K562 (cell line): ENCODE measurements around the gene ICAM2. TPM values are rescaled to one million over a fixed set of nuclear protein-coding genes. Genes with fewer than 3 reads are reported as not detected.

Experiments used
- ASH1L ChIP-seq: fragments of 450-650 bp; IDR thresholded peaks from 2 replicates; pipeline ENCODE4 v1.6.1; 2018; ENCODE audit warnings: borderline replicate concordance, mild to moderate bottlenecking, low read depth; ENCODE audit not compliant: partially characterized antibody
- BHLHE40 ChIP-seq: IDR thresholded peaks from 2 replicates; pipeline ENCODE4 v1.6.1; 2011; ENCODE audit warnings: low read length, improper control_type of control experiment
- CBFA2T3 ChIP-seq: fragments of 450-650 bp; IDR thresholded peaks from 2 replicates; pipeline ENCODE4 v1.6.1; 2017
- CEBPB ChIP-seq: fragments of 450-650 bp; IDR thresholded peaks from 2 replicates; pipeline ENCODE4 v1.6.1; 2016; ENCODE audit warnings: missing genetic modification characterization, missing compliant biosample characterization
- CEBPG ChIP-seq, 3 experiments: fragments of 200-800 bp in 1 of 3; sonication (Bioruptor generic) in 1 of 3; sonication (generic) in 1 of 3; formaldehyde crosslinking in 1 of 3; IDR thresholded peaks in 2 of 3; conservative IDR thresholded peaks in 1 of 3; 2 replicates each; pipeline versions ENCODE4 v1.6.1 to v1.8.0; 2016 to 2022; ENCODE audit warnings: missing compliant biosample characterization in 2 of 3, missing genetic modification characterization in 2 of 3, mild to moderate bottlenecking in 1 of 3, missing genetic modification reagents in 1 of 3
- CTBP1 ChIP-seq: fragments of 450-650 bp; IDR thresholded peaks from 2 replicates; pipeline ENCODE4 v1.6.1; 2016; ENCODE audit warnings: borderline replicate concordance
- DIDO1 ChIP-seq: fragments of 450-650 bp; IDR thresholded peaks from 2 replicates; pipeline ENCODE4 v1.6.1; 2016; ENCODE audit warnings: low read depth, missing biosample characterization, missing genetic modification characterization
- EP400 ChIP-seq: fragments of 450-650 bp; IDR thresholded peaks from 2 replicates; pipeline ENCODE4 v1.6.1; 2017; ENCODE audit warnings: antibody characterized with exemption, mild to moderate bottlenecking, moderate library complexity
- HMGN3 ChIP-seq: IDR thresholded peaks from 2 replicates; pipeline ENCODE4 v1.6.1; 2011; ENCODE audit warnings: borderline replicate concordance, low read depth, mild to moderate bottlenecking, mixed read lengths, low read length; ENCODE audit not compliant: insufficient read length; ENCODE audit errors: extremely low read depth
- NRF1 ChIP-seq, 2 experiments: fragments of 450-650 bp; IDR thresholded peaks in 1 of 2; conservative IDR thresholded peaks in 1 of 2; 2 replicates each; pipeline ENCODE4 v1.6.1; 2014; ENCODE audit warnings: mild to moderate bottlenecking in 2 of 2
- PPARD ChIP-seq: fragments of 250-450 bp; sonication (Bioruptor Pico); IDR thresholded peaks from 2 replicates; pipeline ENCODE4 v1.8.0; 2022; ENCODE audit warnings: inconsistent platforms, mild to moderate bottlenecking, moderate library complexity
- RBBP5 ChIP-seq: fragments of 200-600 bp; sonication (generic); IDR thresholded peaks from 2 replicates; pipeline ENCODE4 v1.6.1; 2012; ENCODE audit warnings: borderline replicate concordance, mild to moderate bottlenecking, low read length, control low read depth, inconsistent platforms; ENCODE audit not compliant: insufficient read depth, poor library complexity, severe bottlenecking
- SIN3A ChIP-seq, 2 experiments: fragments of 150-350 bp in 1 of 2; IDR thresholded peaks; 2 replicates each; pipeline ENCODE4 v1.6.1; 2011 to 2016; ENCODE audit warnings: borderline replicate concordance in 2 of 2, low read depth in 2 of 2, low read length in 2 of 2, mild to moderate bottlenecking in 2 of 2, moderate library complexity in 2 of 2; ENCODE audit not compliant: control insufficient read depth in 1 of 2
- TBP ChIP-seq: optimal IDR thresholded peaks from 2 replicates; pipeline ENCODE3; 2011; ENCODE audit warnings: low read depth, low read length, improper control_type of control experiment
- TGIF2 ChIP-seq: sonication (generic); formaldehyde crosslinking; IDR thresholded peaks from 2 replicates; pipeline ENCODE4 v1.8.1; 2022; ENCODE audit warnings: mild to moderate bottlenecking, missing genetic modification reagents, moderate library complexity
- ZBTB7A ChIP-seq: IDR thresholded peaks from 2 replicates; pipeline ENCODE4 v1.6.1; 2011; ENCODE audit warnings: low read depth, mild to moderate bottlenecking, low read length, moderate library complexity, borderline replicate concordance; ENCODE audit not compliant: control insufficient read depth
- ZNF592 ChIP-seq: fragments of 450-650 bp; IDR thresholded peaks from 2 replicates; pipeline ENCODE4 v1.6.1; 2017; ENCODE audit warnings: antibody characterized with exemption, mild to moderate bottlenecking
- polyA plus RNA-seq, 8 experiments: library from polyadenylated mRNA; depleted of rRNA in 4 of 8; stranded (reverse) in 5 of 8; unstranded in 3 of 8; fragments of >200 nt; fragmentation: Nextera tagmentation in 2 of 8; fragmentation: Illumina TruSeq in 1 of 8; extraction: Ambion mirVana in 2 of 8; extraction: Trizol in 1 of 8; gene quantifications; 2 replicates each; pipeline versions ENCODE4 v1.2.1 to v1.2.3, GENCODE V29; 2011 to 2014; ENCODE audit warnings: inconsistent platforms in 1 of 8, missing spikeins in 1 of 8
- total RNA-seq, 7 experiments: library from RNA; depleted of rRNA in 6 of 7; stranded (reverse); fragments of >200 nt in 6 of 7; fragmentation: Illumina TruSeq in 2 of 7; extraction: Trizol in 2 of 7; gene quantifications; 2 replicates each; pipeline versions ENCODE4 v1.2.1 to v1.2.3, GENCODE V29; 2011 to 2021; ENCODE audit warnings: low replicate concordance in 1 of 7
- TF ChIP-seq, protein P1 (sequence below), 2 experiments: IDR thresholded peaks; 2 replicates each; pipeline ENCODE4 v1.6.1; 2011; ENCODE audit warnings: borderline replicate concordance in 1 of 2, control low read depth in 1 of 2, low read depth in 1 of 2, low read length in 1 of 2, mild to moderate bottlenecking in 1 of 2, mixed read lengths in 1 of 2, moderate library complexity in 1 of 2; ENCODE audit not compliant: insufficient read depth in 1 of 2, insufficient read length in 1 of 2, poor library complexity in 1 of 2, severe bottlenecking in 1 of 2; ENCODE audit errors: extremely low read depth in 1 of 2
- TF ChIP-seq, protein P2 (sequence below): fragments of 450-650 bp; IDR thresholded peaks from 2 replicates; pipeline ENCODE4 v1.6.1; 2016

The ICAM2 gene
- total and polyA plus RNA-seq, 9 of the 15 experiments (the other 6 are each of a cell fraction or from before 2014, with no cell fraction given), result 37.9 to 89.4 (median 60.6) TPM

DNA sequence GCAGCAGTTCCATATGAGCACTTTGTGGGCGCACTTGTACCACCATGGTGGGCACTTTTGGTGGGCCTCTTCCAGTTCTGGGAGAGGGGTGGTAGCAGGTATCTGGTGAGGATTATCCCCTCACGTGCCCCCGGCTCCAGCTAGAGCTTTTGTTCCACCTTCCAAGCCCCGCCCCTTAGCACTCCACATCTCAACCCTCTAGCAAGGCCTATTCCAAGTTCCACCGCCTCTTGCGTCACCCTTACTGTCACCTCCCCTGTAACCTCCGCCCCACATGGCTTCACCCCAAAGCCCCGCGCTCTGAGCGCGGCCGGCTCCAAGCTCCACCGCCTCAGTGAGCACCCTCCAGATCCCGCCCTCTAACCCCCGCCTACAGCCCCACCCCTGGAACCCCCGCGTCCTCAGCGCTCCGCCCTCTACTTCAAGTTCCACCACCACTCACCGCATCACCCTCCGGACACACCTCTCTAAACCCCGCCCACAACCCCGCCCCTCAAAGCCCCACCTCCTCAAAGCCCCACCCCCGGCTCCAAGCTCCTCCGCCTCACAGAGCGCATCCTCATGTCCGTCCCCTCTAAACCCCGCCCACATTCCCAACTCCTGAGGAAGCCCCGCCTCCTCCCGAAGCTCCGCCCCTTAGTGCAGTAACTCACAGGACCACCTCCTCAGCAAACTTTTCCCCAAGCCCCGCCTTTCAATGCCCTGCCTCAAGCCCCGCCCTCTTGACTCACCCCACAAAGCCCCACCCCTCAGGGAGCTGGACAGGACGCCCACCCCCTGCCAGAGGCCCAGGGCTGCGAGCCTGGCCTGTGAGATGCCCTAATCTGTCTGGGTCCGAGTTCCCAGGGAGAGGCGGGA, 58.8 kb downstream of the ICAM2 start (continued):
- TF ChIP-seq ZNF592, result no peak
- 0 out of 4 replicates have a peak, but pooled peaks of 1 of the 2 experiments have one; percentile 15 for TF ChIP-seq SIN3A (IDR thresholded peaks at IDR 0.05; ENCODE audit: borderline replicate concordance in 2 of 2, control insufficient read depth in 1 of 2, low read depth in 2 of 2, low read length in 2 of 2)
- TF ChIP-seq, protein P1, sequence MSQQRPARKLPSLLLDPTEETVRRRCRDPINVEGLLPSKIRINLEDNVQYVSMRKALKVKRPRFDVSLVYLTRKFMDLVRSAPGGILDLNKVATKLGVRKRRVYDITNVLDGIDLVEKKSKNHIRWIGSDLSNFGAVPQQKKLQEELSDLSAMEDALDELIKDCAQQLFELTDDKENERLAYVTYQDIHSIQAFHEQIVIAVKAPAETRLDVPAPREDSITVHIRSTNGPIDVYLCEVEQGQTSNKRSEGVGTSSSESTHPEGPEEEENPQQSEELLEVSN (IDR thresholded peaks at IDR 0.05; ENCODE audit: borderline replicate concordance in 1 of 2, extremely low read depth in 1 of 2, insufficient read depth in 1 of 2, insufficient read length in 1 of 2, low read depth in 1 of 2, low read length in 1 of 2, poor library complexity in 1 of 2, severe bottlenecking in 1 of 2), result peak in 1 of 2 experiments; percentile 53
- TF ChIP-seq TGIF2 (CRISPR knock-in tag), result no peak
- TF ChIP-seq CEBPG (CRISPR knock-in tag; IDR thresholded peaks at IDR 0.05), result peak; percentile 94
- TF ChIP-seq CEBPG (tag; conservative IDR thresholded peaks at IDR 0.05 in 1 of 2, IDR thresholded peaks at IDR 0.05 in 1 of 2), result peak; percentile 82 to 96
- TF ChIP-seq NRF1 (conservative IDR thresholded peaks at IDR 0.05 in 1 of 2, IDR thresholded peaks at IDR 0.05 in 1 of 2), result peak; percentile 77 to 81
- TF ChIP-seq PPARD (CRISPR knock-in tag), result no peak
- peak; percentile 77; the same call in 1 of the 2 replicates for TF ChIP-seq ZBTB7A
- TF ChIP-seq, protein P2, sequence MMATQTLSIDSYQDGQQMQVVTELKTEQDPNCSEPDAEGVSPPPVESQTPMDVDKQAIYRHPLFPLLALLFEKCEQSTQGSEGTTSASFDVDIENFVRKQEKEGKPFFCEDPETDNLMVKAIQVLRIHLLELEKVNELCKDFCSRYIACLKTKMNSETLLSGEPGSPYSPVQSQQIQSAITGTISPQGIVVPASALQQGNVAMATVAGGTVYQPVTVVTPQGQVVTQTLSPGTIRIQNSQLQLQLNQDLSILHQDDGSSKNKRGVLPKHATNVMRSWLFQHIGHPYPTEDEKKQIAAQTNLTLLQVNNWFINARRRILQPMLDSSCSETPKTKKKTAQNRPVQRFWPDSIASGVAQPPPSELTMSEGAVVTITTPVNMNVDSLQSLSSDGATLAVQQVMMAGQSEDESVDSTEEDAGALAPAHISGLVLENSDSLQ, result peak; percentile 58; the same call in 1 of the 2 replicates
- TF ChIP-seq CTBP1, result 0 out of 2 replicates have a peak, but pooled peaks have one; percentile 9
- TF ChIP-seq RBBP5, result no peak
- peak; percentile 91 for TF ChIP-seq BHLHE40
- no peak for TF ChIP-seq DIDO1 (tag)
- peak; percentile 74 for TF ChIP-seq EP400
- peak; percentile 17 for TF ChIP-seq TBP
- peak; percentile 82 for TF ChIP-seq CEBPB (tag)
- no peak for TF ChIP-seq ASH1L
- TF ChIP-seq HMGN3, result peak; percentile 33
- no peak for TF ChIP-seq CBFA2T3
